ENCODE data around the gene DDX56. TPM values are rescaled to one million over a fixed set of nuclear protein-coding genes. Genes with fewer than 3 reads are reported as not detected.
"Not testable (repeated sequence)": the region's sequence is repeated elsewhere in the genome, so short reads cannot be mapped to it uniquely, and the experiment has no call there.

The DDX56 gene
- total RNA-seq, 2 donors from 2014 or later = 59.9 to 72.3 TPM

- peak overlapping the region; percentile 18 for H3K27ac Mint-ChIP-seq
- no peak for DNase-seq
- no peaks in the 10 kb centered on the region for H3K9me3 Mint-ChIP-seq
- H3K27me3 Mint-ChIP-seq (ENCODE audit: low read depth) = no peaks in the 10 kb centered on the region
- H3K4me1 Mint-ChIP-seq (ENCODE audit: low read depth) = peaks cover 24% of the 10 kb centered on the region
- peaks cover 7 to 21% of the 10 kb centered on the region in 2 donors for H3K36me3 Mint-ChIP-seq (ENCODE audit: insufficient read depth in 2 of 2)
- peak; percentile 34 to 44 for ATAC-seq (replicated peaks in 1 of 2)
- H3K4me3 Mint-ChIP-seq = no peak overlapping the region
Observed at GRCh38 chr7:44565795-44566559, 7.7 kb downstream of the DDX56 start.

GRCh38 chr7:44565097-44565794 lies 8.5 kb downstream of the DDX56 start:
- H3K4me1 Mint-ChIP-seq (ENCODE audit: low read depth) = peaks cover 24% of the 10 kb centered on the region
- ATAC-seq (replicated peaks in 1 of 2) = peak; percentile 78 to 80
- H3K4me3 Mint-ChIP-seq = no peak overlapping the region
- peak; percentile 60 to 64 for DNase-seq
- H3K27ac Mint-ChIP-seq = peak overlapping the region; percentile 18
- H3K9me3 Mint-ChIP-seq = no peaks in the 10 kb centered on the region
- H3K36me3 Mint-ChIP-seq (ENCODE audit: insufficient read depth in 2 of 2) = peaks cover 7 to 21% of the 10 kb centered on the region in 2 donors
- no peaks in the 10 kb centered on the region for H3K27me3 Mint-ChIP-seq (ENCODE audit: low read depth)

DNA sequence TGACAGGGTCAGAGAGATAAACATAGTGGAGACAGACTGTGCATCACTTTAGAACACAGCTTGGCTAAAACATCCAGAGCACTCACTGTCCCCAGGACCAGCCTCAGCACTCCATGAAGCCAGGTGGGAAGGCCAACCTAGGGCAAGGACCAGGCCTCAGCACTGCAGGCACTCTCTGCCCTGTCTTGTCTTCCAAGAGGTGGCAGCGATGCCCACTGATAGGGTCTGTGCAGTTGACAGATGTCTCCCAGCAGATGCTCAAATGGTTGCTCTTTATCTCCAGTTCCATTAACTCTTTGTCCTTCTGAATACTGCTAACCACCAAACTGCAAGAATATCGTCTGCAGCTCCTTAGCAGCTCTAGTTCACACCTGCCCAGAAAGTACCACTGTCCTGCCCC lies 9.1 kb downstream of the DDX56 start:
- peaks cover 24% of the 10 kb centered on the region for H3K4me1 Mint-ChIP-seq (ENCODE audit: low read depth)
- no peaks in the 10 kb centered on the region for H3K27me3 Mint-ChIP-seq (ENCODE audit: low read depth)
- H3K27ac Mint-ChIP-seq = no peak overlapping the region
- no peaks in the 10 kb centered on the region for H3K9me3 Mint-ChIP-seq
- peaks cover 5 to 18% of the 10 kb centered on the region in 2 donors for H3K36me3 Mint-ChIP-seq (ENCODE audit: insufficient read depth in 2 of 2)
- no peak overlapping the region for H3K4me3 Mint-ChIP-seq
- no peak for ATAC-seq (replicated peaks in 1 of 2)
- DNase-seq = no peak

DNA sequence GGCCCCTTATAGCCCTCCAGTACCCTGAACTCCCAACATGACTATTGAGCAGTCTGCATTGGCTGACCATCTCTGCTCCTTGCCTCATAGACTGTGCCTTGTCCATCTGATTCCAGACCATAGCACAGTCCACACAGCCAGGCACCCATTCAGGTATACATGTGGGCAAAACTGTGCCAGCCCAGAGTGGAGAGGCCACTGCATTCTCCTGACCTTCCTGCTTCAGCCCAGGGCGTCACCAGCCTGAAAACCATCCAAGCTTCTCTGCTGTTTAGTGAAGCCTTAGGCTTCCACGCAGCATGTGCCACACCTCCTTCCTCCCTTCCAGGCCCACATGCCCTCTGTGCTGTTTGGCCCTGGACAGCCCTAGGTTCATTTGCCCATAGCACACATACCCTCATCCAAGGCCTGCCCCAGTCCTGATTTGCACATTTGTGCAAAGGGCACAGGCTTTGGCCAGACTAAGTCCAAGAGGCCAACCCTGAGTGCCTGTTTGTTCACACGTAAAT lies 10.5 kb downstream of the DDX56 start:
- H3K36me3 Mint-ChIP-seq (ENCODE audit: insufficient read depth in 2 of 2) = peaks cover 0 to 15% of the 10 kb centered on the region in 2 donors
- peak overlapping the region; percentile 60 for H3K27ac Mint-ChIP-seq
- H3K27me3 Mint-ChIP-seq (ENCODE audit: low read depth) = no peaks in the 10 kb centered on the region
- H3K4me3 Mint-ChIP-seq = no peak overlapping the region
- H3K9me3 Mint-ChIP-seq = no peaks in the 10 kb centered on the region
- DNase-seq (no peak), ATAC-seq (replicated peaks in 1 of 2) (no peak)
- peaks cover 24% of the 10 kb centered on the region for H3K4me1 Mint-ChIP-seq (ENCODE audit: low read depth)

GRCh38 chr7:44562622-44562962 lies 11.1 kb downstream of the DDX56 start:
- not testable (repeated sequence) for H3K4me3 Mint-ChIP-seq; H3K9me3 Mint-ChIP-seq; ATAC-seq (replicated peaks in 1 of 2); H3K27me3 Mint-ChIP-seq (ENCODE audit: low read depth); H3K27ac Mint-ChIP-seq; DNase-seq
- Mint-ChIP-seq H3K4me1 (ENCODE audit: low read depth) (peaks cover 24% of the 10 kb centered on the region), H3K36me3 (ENCODE audit: insufficient read depth in 2 of 2) (peaks cover 0 to 14% of the 10 kb centered on the region in 2 donors)

- Mint-ChIP-seq H3K36me3 (ENCODE audit: insufficient read depth in 2 of 2) (peaks cover 0 to 9% of the 10 kb centered on the region in 2 donors), H3K4me3 (no peak overlapping the region), H3K27ac (no peak overlapping the region), H3K4me1 (ENCODE audit: low read depth) (peaks cover 21% of the 10 kb centered on the region), H3K27me3 (ENCODE audit: low read depth) (no peaks in the 10 kb centered on the region), H3K9me3 (no peaks in the 10 kb centered on the region)
- ATAC-seq (replicated peaks in 1 of 2) (no peak), DNase-seq (no peak)
Observed at GRCh38 chr7:44561962-44562621, 11.6 kb downstream of the DDX56 start.

- no peak for DNase-seq
- H3K27ac Mint-ChIP-seq = no peak overlapping the region
- peaks cover 16% of the 10 kb centered on the region for H3K4me1 Mint-ChIP-seq (ENCODE audit: low read depth)
- H3K27me3 Mint-ChIP-seq (ENCODE audit: low read depth) = no peaks in the 10 kb centered on the region
- H3K36me3 Mint-ChIP-seq (ENCODE audit: insufficient read depth in 2 of 2) = peaks cover 0 to 9% of the 10 kb centered on the region in 2 donors
- H3K4me3 Mint-ChIP-seq = no peak overlapping the region
- no peak for ATAC-seq (replicated peaks in 1 of 2)
- H3K9me3 Mint-ChIP-seq = no peaks in the 10 kb centered on the region
Observed at GRCh38 chr7:44561481-44561880, 12.2 kb downstream of the DDX56 start.

DNA sequence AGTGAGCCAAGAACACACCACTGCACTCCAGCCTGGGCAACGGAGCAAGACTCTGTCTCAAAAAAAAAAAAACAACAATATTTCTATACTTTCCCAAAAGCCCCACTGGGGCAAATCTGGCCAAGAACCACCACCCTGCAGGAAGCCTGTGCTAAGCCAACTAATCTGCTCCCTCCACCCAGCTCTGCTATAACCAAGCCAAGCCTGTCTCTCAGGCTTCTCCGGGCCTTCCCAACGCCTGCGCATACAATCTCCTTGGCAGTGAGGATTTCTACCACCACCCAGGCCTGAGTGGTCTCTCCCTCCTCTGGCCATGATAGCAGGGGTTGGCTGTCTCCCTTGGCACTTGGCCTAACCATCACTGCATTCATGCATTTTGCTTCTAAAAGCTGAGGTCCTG lies 14.2 kb downstream of the DDX56 start:
- peaks cover 0 to 2% of the 10 kb centered on the region in 2 donors for H3K36me3 Mint-ChIP-seq (ENCODE audit: insufficient read depth in 2 of 2)
- H3K9me3 Mint-ChIP-seq = no peaks in the 10 kb centered on the region
- no peaks in the 10 kb centered on the region for H3K27me3 Mint-ChIP-seq (ENCODE audit: low read depth)
- H3K4me3 Mint-ChIP-seq = no peak overlapping the region
- ATAC-seq (replicated peaks in 1 of 2) (no peak), DNase-seq (no peak)
- H3K27ac Mint-ChIP-seq = no peak overlapping the region
- H3K4me1 Mint-ChIP-seq (ENCODE audit: low read depth) = peaks cover 7% of the 10 kb centered on the region

DNA sequence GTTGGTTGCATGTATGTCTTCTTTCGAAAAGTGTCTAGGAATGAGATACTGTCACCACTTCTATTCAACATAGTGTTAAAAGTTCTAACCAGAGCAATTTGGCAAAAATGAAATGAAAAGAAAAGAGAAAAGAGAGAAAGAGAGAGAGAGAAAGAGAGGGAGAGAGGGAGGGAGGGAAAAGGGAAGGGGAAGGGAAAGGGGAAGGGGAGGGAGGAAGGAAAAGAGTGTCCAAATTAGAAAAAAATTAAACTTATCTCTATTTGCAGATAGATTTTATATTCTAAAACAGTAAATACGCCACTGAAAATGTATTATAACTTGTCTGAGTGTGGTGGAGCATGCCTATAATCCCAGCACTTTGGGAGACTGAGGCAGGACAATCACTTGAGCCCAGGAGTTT lies 16.2 kb downstream of the DDX56 start:
- Mint-ChIP-seq H3K36me3 (ENCODE audit: insufficient read depth in 2 of 2) (no peaks in the 10 kb centered on the region), H3K27me3 (ENCODE audit: low read depth) (no peaks in the 10 kb centered on the region), H3K27ac (no peak overlapping the region), H3K4me1 (ENCODE audit: low read depth) (no peaks in the 10 kb centered on the region), H3K4me3 (no peak overlapping the region), H3K9me3 (no peaks in the 10 kb centered on the region)
- DNase-seq = no peak
- ATAC-seq (replicated peaks in 1 of 2) = no peak

- H3K4me3 Mint-ChIP-seq = no peak overlapping the region
- no peak overlapping the region for H3K27ac Mint-ChIP-seq
- H3K9me3 Mint-ChIP-seq = no peaks in the 10 kb centered on the region
- DNase-seq (no peak), ATAC-seq (replicated peaks in 1 of 2) (no peak)
- H3K27me3 Mint-ChIP-seq (ENCODE audit: low read depth) = no peaks in the 10 kb centered on the region
- H3K4me1 Mint-ChIP-seq (ENCODE audit: low read depth) = no peaks in the 10 kb centered on the region
- H3K36me3 Mint-ChIP-seq (ENCODE audit: insufficient read depth in 2 of 2) = no peaks in the 10 kb centered on the region
Observed at GRCh38 chr7:44555350-44555749, 18.4 kb downstream of the DDX56 start.

GRCh38 chr7:44552473-44553005 lies 21.2 kb downstream of the DDX56 start:
- not testable (repeated sequence) for H3K4me3 Mint-ChIP-seq; H3K4me1 Mint-ChIP-seq (ENCODE audit: low read depth); H3K9me3 Mint-ChIP-seq; H3K36me3 Mint-ChIP-seq (ENCODE audit: insufficient read depth in 2 of 2); H3K27me3 Mint-ChIP-seq (ENCODE audit: low read depth); DNase-seq; H3K27ac Mint-ChIP-seq; ATAC-seq (replicated peaks in 1 of 2)

DNA sequence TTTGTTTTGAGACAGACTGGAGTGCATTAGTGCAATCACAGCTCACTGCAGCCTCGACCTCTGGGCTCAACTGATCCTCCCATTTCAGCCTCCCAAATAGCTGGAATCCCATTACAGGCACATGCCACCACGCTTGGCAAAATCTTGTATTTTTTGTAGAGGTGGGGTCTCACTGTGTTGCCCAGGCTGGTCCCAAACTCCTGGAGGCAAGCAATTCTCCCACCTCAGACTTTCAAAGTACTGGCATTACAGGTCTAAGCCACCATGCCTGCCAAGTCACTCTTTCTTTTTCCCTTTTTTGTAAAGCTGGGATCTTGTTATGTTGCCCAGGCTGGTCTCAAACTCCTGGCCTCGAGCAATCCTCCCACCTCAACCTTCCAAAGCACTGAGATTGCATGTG lies 24.3 kb downstream of the DDX56 start:
- Mint-ChIP-seq H3K4me3 (no peak overlapping the region), H3K27ac (no peak overlapping the region), H3K9me3 (no peaks in the 10 kb centered on the region), H3K27me3 (ENCODE audit: low read depth) (no peaks in the 10 kb centered on the region), H3K4me1 (ENCODE audit: low read depth) (peaks cover 8% of the 10 kb centered on the region), H3K36me3 (ENCODE audit: insufficient read depth in 2 of 2) (no peaks in the 10 kb centered on the region)
- no peak for ATAC-seq (replicated peaks in 1 of 2)
- DNase-seq = no peak

DNA sequence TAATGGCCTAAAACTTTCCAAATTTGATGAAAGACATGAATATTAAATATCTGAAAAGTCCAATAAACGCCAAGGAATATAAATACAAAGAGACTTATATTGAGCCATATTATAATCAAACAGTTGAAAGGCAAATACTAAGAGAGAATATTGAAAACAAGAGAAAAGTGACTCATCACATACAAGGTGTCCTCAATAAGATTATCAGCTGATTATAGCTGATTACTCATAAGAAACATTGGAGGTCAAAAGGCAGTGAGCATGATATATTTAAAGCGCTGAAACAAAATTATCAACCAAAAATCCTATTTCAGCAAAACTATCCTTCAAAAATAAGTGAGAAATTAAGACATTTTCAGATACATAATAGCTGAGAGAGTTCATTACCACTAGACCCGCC lies 24.8 kb downstream of the DDX56 start:
- Mint-ChIP-seq H3K27ac (no peak overlapping the region), H3K4me3 (no peak overlapping the region), H3K4me1 (ENCODE audit: low read depth) (peaks cover 8% of the 10 kb centered on the region), H3K36me3 (ENCODE audit: insufficient read depth in 2 of 2) (no peaks in the 10 kb centered on the region), H3K9me3 (no peaks in the 10 kb centered on the region), H3K27me3 (ENCODE audit: low read depth) (no peaks in the 10 kb centered on the region)
- DNase-seq (no peak), ATAC-seq (replicated peaks in 1 of 2) (peak in 1 of 2 donors; percentile 31)
